ENCODE data around the gene FCRL4.
"Not testable (repeated sequence)": the region's sequence is repeated elsewhere in the genome, so short reads cannot be mapped to it uniquely, and the experiment has no call there.

Gene FCRL4

DNA sequence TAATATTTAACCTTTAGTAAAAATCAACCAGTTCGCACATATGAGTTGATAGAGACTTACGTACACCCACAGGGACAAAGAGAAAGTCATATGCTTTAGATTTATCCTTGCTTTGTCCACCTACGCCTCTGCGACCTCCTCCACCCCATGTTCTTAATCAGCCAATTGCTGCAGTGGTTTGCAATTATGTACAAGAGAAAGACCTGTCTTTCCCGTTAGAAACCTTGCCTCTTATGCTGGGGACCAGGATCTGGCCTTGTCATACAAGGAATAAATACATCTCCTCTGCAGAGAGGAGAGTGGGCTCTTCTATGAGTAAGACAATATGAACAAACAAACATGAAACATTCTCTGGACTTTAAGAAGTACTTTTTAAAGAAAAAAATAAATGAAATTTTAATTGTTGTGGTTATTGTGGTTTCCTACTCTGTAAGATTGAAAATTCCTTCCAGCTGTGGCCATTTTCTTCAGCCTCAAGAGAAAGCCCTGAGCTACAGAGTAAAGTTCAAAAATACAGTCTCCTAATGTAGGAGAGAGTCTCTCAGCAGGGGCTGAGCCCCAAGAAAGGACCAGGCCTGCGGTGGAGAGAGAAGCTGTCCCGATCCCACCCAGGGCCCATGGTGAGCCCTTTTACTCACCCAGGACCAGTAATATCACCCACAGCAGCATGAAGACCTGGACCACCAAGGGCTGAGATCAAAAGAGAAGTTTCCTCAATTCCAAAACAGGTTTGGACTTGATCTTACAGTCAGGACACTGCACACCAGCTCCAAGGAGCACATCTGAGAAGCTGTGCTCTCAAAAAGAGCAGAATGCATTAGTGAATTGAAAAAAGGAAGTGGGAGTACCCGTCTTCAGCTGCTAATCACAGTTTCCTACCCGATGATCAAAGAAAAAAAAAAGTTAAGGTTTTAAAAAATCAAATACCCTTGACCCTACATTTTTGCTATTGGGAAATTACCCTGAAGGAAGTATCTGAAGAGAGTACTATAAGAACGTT is 45.9 kb downstream of the FCRL4 start, which contains the start of gene FCRL5:
FCRL5 (minus strand) TSS at position 822 of the 1,000 bp plus-strand sequence; CDS start at position 669, 153 bp downstream.
- DNase-seq (ENCODE audit: low read depth in 2 of 2): no peak

GRCh38 chr1:157548081-157548480 is 49.8 kb downstream of the FCRL4 start:
- DNase-seq (ENCODE audit: low read depth in 2 of 2): not testable (repeated sequence)

GRCh38 chr1:157542676-157543075 is 55.2 kb downstream of the FCRL4 start:
- DNase-seq (ENCODE audit: low read depth in 2 of 2): no peak

GRCh38 chr1:157540852-157541251 is 57.0 kb downstream of the FCRL4 start:
- DNase-seq (ENCODE audit: low read depth in 2 of 2): no peak

- DNase-seq (ENCODE audit: low read depth in 2 of 2): no peak
These were observed 57.6 kb downstream of the FCRL4 start for GRCh38 chr1:157540160-157540748.

- DNase-seq (ENCODE audit: low read depth in 2 of 2): no peak
These were observed 58.3 kb downstream of the FCRL4 start for GRCh38 chr1:157539568-157539967.

GRCh38 chr1:157532569-157532968 is 65.3 kb downstream of the FCRL4 start:
- DNase-seq (ENCODE audit: low read depth in 2 of 2): no peak

GRCh38 chr1:157523774-157524493 is 74.0 kb downstream of the FCRL4 start:
- no peak for DNase-seq (ENCODE audit: low read depth in 2 of 2)

All from stimulated activated CD8-positive, alpha-beta memory T cell treated with anti-CD3 and anti-CD28 coated beads, Interleukin-2, amount 100 ng/mL, for 48 hours (primary cell).